A673 (cell line): ENCODE results near the gene ZNF473. TPM values are rescaled to one million over a fixed set of nuclear protein-coding genes. Genes with fewer than 3 reads are reported as not detected.

Experiments used
- BruUV-seq: library from RNA; stranded (reverse); fragments of 400-500 nt; replicated peaks from 2 replicates; lab custom pipeline; 2021; lab: Mats Ljungman, UMichigan
- CTCF ChIA-PET: fragments of 300-600 bp; sonication (Branson Sonifier 250); formaldehyde crosslinking; loops from one replicate; lab custom pipeline; 2022; ENCODE audit warnings: antibody characterized with exemption; lab: Charles Lee
- POLR2A ChIA-PET: fragments of 300-600 bp; sonication (Branson Sonifier 250); formaldehyde crosslinking; loops from one replicate; lab custom pipeline; 2022; ENCODE audit warnings: antibody characterized with exemption; ENCODE audit not compliant: low non-redundant PET; lab: Charles Lee
- DNase-seq: peaks from one replicate; pipeline ENCODE4 v3.0.0-alpha.2; 2015; ENCODE audit warnings: low spot score
- H3K27ac ChIP-seq: fragments of 200-600 bp; sonication (generic); 2 replicates; pipeline ENCODE4 v1.5.1; 2016; ENCODE audit warnings: mixed run types, low read depth, mild to moderate bottlenecking, mixed read lengths, antibody characterized with exemption, low read length; ENCODE audit not compliant: poor library complexity, severe bottlenecking
- H3K27me3 ChIP-seq: fragments of 200-600 bp; sonication (generic); replicated peaks from 2 replicates; pipeline ENCODE4 v1.6.1; 2017; ENCODE audit warnings: mixed run types, low read depth, mild to moderate bottlenecking, mixed read lengths, antibody characterized with exemption, low read length; ENCODE audit not compliant: insufficient read depth, poor library complexity
- H3K36me3 ChIP-seq: fragments of 200-600 bp; sonication (generic); 2 replicates; pipeline ENCODE4 v1.6.1; 2016; ENCODE audit warnings: mixed run types, mild to moderate bottlenecking, mixed read lengths, antibody characterized with exemption, low read length; ENCODE audit not compliant: insufficient read depth, poor library complexity, severe bottlenecking
- H3K4me1 ChIP-seq: fragments of 200-600 bp; sonication (generic); 2 replicates; pipeline ENCODE4 v1.6.1; 2017; ENCODE audit warnings: mixed run types, mild to moderate bottlenecking, mixed read lengths, antibody characterized with exemption, low read length; ENCODE audit not compliant: insufficient read depth, poor library complexity, severe bottlenecking
- H3K4me3 ChIP-seq: fragments of 200-600 bp; sonication (generic); 2 replicates; pipeline ENCODE4 v1.5.1; 2016; ENCODE audit warnings: low read depth, mixed run types, mild to moderate bottlenecking, mixed read lengths, low read length; ENCODE audit not compliant: poor library complexity, severe bottlenecking
- H3K9me3 ChIP-seq: fragments of 200-600 bp; sonication (generic); 2 replicates; pipeline ENCODE4 v1.6.1; 2016; ENCODE audit warnings: mixed run types, low read depth, mild to moderate bottlenecking, mixed read lengths, antibody characterized with exemption, low read length; ENCODE audit not compliant: poor library complexity, severe bottlenecking
- EZH2 ChIP-seq: fragments of 200-600 bp; sonication (generic); IDR thresholded peaks from 2 replicates; pipeline ENCODE4 v1.6.1; 2017; ENCODE audit warnings: borderline replicate concordance, low read depth, mild to moderate bottlenecking, mixed read lengths, antibody characterized with exemption, low read length; ENCODE audit not compliant: poor library complexity, severe bottlenecking
- intact Hi-C: fragments of 100-400 bp; cut with micrococcal nuclease; formaldehyde crosslinking; loops from one replicate; pipeline ENCODE4 v1.10.0; 2022; ENCODE audit not compliant: unreplicated experiment
- total RNA-seq: library from RNA; stranded (reverse); gene quantifications from 2 replicates; pipeline ENCODE4 v1.2.3, GENCODE V29; 2021
- TF ChIP-seq, protein P1 (sequence below): fragments of 300-800, 200-600 bp; sonication (generic); conservative IDR thresholded peaks from 2 replicates; pipeline ENCODE4 v1.5.1; 2017; ENCODE audit warnings: low read depth, mild to moderate bottlenecking, antibody characterized with exemption, low read length, moderate library complexity, mixed read lengths

ZNF473 gene
- total RNA-seq, 1 experiment from 2014 or later, result 15.6 TPM

DNA sequence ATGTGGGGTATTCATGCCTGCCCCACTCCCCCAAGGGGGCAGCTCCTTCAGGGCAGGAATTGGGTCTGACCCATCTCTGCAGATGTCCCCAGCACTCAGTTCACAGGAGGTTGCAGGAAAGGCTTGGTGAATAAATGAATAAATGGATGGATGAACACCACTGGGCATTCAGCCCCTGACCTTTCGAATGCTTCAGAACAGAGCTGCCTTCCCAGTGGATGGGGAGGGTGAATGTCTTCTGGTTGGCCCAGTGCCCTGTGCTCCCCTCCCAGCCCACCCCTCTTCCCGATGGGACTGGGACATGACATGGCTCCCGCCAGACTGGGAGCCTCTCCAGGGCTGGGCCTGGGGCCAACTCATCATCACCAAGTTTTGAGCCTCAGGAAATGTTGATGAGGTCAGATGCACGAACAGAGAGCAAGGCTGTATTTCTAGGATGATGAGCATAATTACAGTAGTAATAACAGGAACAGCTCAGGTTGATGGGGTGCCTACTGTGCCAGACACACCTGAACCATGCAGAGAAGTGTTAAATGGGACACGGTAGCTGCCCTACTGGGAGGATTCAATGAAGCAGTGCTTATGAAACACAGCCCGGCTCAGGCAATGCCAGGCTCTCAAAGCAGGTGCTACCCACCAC is 26.3 kb upstream of the ZNF473 start:
- Histone ChIP-seq H3K27me3 (no peaks in the 10 kb centered on the region), H3K4me1 (no peaks in the 10 kb centered on the region), H3K4me3 (no peak overlapping the region), H3K9me3 (no peaks in the 10 kb centered on the region), H3K36me3 (peaks cover 24% of the 10 kb centered on the region), H3K27ac (no peak overlapping the region)
- DNase-seq, result no peak
- intact Hi-C loops, result no loop called here
- CTCF ChIA-PET, result no interaction called here
- TF ChIP-seq, protein P1, sequence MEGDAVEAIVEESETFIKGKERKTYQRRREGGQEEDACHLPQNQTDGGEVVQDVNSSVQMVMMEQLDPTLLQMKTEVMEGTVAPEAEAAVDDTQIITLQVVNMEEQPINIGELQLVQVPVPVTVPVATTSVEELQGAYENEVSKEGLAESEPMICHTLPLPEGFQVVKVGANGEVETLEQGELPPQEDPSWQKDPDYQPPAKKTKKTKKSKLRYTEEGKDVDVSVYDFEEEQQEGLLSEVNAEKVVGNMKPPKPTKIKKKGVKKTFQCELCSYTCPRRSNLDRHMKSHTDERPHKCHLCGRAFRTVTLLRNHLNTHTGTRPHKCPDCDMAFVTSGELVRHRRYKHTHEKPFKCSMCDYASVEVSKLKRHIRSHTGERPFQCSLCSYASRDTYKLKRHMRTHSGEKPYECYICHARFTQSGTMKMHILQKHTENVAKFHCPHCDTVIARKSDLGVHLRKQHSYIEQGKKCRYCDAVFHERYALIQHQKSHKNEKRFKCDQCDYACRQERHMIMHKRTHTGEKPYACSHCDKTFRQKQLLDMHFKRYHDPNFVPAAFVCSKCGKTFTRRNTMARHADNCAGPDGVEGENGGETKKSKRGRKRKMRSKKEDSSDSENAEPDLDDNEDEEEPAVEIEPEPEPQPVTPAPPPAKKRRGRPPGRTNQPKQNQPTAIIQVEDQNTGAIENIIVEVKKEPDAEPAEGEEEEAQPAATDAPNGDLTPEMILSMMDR, result no peak
- no peak for TF ChIP-seq EZH2
- POLR2A ChIA-PET, result no interaction called here
- no TSS peak for BruUV-seq

DNA sequence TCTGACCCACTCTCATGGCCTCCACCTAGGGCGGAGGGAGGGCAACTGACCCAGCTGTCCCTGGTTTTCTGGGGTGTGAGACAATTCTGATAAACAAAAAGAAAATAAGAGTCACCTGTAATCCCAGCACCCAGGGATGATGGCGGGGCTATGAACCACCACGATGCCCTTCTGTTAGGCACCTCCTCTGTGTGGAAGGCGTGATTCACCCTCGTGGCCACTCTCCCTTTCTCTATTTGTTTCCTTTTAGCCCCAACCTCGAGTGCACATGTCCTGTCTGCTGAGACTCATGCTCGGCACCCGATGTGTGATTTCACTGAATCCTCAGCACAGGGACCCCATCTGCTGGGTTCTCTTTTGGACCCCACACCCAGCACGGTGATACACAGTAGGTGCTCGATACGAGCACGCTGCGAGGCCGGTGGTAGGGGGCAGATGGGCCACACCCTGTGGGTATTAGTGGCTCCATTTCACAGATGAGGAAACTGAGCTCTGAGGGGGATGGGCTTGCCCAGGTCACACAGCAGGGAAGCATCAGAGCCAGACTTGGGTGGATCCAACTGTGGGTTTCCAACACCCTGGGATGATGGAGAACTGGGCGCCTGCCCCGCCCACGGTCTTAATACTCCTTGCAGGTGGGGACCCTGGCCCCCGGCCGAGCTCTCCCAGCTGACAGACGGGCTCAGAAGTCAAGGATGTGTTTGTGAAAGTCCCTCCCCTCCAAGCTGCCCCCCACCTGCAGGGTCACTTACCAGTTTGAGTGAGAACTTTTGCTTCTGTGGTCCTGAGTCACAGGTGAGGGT is 25.6 kb upstream of the ZNF473 start:
- Histone ChIP-seq H3K4me1 (no peaks in the 10 kb centered on the region), H3K27ac (no peak overlapping the region), H3K4me3 (no peak overlapping the region), H3K36me3 (peaks cover 22% of the 10 kb centered on the region), H3K27me3 (no peaks in the 10 kb centered on the region), H3K9me3 (no peaks in the 10 kb centered on the region)
- no TSS peak for BruUV-seq
- POLR2A ChIA-PET, result no interaction called here
- CTCF ChIA-PET, result no interaction called here
- intact Hi-C loops, result no loop called here
- TF ChIP-seq EZH2, result no peak
- TF ChIP-seq, protein P1, result no peak
- no peak for DNase-seq

DNA sequence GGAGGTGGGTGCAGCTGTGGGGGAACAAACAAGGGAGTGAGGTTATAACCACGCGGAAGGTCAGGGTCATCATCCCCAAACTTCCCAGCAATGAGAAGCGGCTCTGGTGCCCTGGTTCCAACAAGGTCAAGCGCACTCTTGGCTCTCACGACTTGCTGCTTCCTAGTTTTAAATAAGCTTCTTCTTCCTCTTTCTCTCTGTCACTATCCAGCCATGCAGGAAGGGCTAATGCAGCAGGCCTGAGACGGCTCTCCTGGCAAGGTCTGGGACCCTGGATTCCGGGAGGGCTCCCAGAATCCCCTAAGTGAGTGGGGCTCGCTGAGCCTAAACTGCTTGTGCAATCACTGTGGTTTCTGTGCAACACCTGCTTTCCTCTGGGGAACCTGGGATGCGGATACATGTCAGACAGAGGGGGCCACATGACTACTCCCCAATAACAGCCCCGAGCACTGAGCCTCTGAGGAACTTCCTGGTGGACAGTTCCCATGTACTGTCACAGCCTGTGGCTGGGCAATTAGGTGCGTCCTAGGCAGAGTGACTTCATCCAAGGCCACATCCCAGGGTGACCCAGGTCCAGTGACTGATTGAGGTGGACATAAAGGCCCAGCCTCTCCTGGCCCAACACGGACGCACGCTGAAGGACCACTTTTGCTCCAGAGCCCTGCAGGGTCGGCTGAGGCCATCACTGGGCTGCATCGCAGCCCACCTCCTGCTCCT is 24.8 kb upstream of the ZNF473 start:
- no TSS peak for BruUV-seq
- ChIA-PET CTCF (no interaction called here), POLR2A (no interaction called here)
- Histone ChIP-seq H3K36me3 (peaks cover 26% of the 10 kb centered on the region), H3K27ac (no peak overlapping the region), H3K27me3 (no peaks in the 10 kb centered on the region), H3K4me1 (no peaks in the 10 kb centered on the region), H3K9me3 (no peaks in the 10 kb centered on the region), H3K4me3 (no peak overlapping the region)
- DNase-seq, result no peak
- TF ChIP-seq, protein P1, result no peak
- TF ChIP-seq EZH2, result no peak
- intact Hi-C loops, result no loop called here
